AG04450 (cell line): ENCODE results near the gene ANKRD53. TPM values are rescaled to one million over a fixed set of nuclear protein-coding genes. Genes with fewer than 3 reads are reported as not detected.

ENCODE experiments used
- CTCF ChIA-PET: fragments of 300-600, 350-600 bp; formaldehyde crosslinking; extraction: SDS; loops from one replicate; lab custom pipeline; 2022; ENCODE audit warnings: antibody characterized with exemption, inconsistent platforms; lab: Charles Lee
- POLR2A ChIA-PET: fragments of 350-600 bp; formaldehyde crosslinking; extraction: SDS; loops from one replicate; lab custom pipeline; 2021; ENCODE audit warnings: antibody characterized with exemption, inconsistent platforms; lab: Yijun Ruan, JAX
- DNase-seq: peaks from one replicate; pipeline ENCODE4 v3.0.0-alpha.2; 2011; ENCODE audit warnings: low read depth, low spot score
- H3K27ac ChIP-seq: one replicate; pipeline ENCODE4 v1.5.1; 2012; ENCODE audit warnings: low read depth, low read length, control low read depth
- H3K27me3 ChIP-seq: one replicate; pipeline ENCODE4 v1.6.0; 2012; ENCODE audit warnings: low read length; ENCODE audit not compliant: control insufficient read depth, insufficient read depth
- H3K4me3 ChIP-seq: 2 replicates; pipeline ENCODE4 v1.5.1; 2011; ENCODE audit warnings: mild to moderate bottlenecking, low read depth, low read length, control low read depth
- H3K9me3 ChIP-seq: 2 replicates; pipeline ENCODE4 v1.5.1; 2012; ENCODE audit warnings: low read length; ENCODE audit not compliant: control insufficient read depth, insufficient read depth
- polyA plus RNA-seq: library from polyadenylated mRNA; depleted of rRNA; stranded (reverse); fragments of >200 nt; gene quantifications from 2 replicates; pipeline ENCODE4 v1.2.3, GENCODE V29; 2011
- TF ChIP-seq, protein P1 (sequence below): IDR thresholded peaks from 2 replicates; pipeline ENCODE4 v1.5.1; 2011; ENCODE audit warnings: low read depth, low read length, control low read depth, inconsistent platforms

Gene ANKRD53
- polyA plus RNA-seq, 1 experiment: 0.72 TPM

DNA sequence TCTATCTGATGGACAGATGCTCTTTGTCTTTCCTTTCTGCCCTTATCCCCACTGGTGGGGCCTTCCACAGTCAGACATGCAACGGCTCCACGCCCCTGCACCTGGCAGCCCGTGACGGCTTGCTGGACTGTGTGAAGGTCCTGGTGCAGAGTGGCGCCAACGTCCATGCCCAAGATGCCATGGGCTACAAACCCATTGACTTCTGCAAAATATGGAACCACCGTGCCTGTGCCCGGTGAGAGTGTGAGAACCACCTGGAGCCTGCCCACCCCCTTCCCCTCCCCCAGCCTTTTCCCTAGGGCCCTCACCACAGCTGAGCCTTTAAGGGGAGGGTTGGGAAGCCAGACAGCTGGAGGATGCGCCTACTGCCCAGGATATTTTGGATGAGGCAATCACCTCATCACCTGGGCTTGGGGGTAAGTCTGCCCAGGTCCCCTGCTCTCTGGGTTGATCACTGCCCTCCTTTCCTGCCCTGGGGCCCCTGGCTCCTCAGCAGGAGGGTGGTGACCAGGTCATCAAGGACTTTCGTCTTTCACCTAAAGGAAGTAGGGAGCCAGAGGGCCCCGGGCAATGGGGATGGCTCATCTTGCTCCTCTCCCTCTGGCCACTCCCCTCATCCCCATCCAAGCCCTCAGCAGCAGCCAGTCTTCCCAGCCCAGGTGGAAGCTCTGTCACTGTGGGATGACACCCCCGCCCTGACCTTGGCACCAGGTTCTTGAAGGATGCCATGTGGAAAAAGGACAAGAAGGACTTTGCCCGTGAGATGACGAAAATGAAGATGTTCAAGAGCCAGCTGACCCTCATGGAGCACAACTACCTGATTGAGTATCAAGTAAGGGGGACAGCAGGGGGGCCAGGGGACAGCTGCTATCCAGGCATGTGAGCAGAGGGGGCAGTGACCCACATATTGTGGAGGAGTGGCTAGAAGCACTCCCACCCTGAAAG lies 3.7 kb downstream of the ANKRD53 start:
- POLR2A ChIA-PET: no interaction called here
- no peak overlapping the region for H3K4me3 ChIP-seq
- H3K27me3 ChIP-seq: no peaks in the 10 kb centered on the region
- no peak overlapping the region for H3K27ac ChIP-seq
- TF ChIP-seq, protein P1, sequence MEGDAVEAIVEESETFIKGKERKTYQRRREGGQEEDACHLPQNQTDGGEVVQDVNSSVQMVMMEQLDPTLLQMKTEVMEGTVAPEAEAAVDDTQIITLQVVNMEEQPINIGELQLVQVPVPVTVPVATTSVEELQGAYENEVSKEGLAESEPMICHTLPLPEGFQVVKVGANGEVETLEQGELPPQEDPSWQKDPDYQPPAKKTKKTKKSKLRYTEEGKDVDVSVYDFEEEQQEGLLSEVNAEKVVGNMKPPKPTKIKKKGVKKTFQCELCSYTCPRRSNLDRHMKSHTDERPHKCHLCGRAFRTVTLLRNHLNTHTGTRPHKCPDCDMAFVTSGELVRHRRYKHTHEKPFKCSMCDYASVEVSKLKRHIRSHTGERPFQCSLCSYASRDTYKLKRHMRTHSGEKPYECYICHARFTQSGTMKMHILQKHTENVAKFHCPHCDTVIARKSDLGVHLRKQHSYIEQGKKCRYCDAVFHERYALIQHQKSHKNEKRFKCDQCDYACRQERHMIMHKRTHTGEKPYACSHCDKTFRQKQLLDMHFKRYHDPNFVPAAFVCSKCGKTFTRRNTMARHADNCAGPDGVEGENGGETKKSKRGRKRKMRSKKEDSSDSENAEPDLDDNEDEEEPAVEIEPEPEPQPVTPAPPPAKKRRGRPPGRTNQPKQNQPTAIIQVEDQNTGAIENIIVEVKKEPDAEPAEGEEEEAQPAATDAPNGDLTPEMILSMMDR: no peak
- CTCF ChIA-PET: interaction anchor here (1.2 to 1.6 kb wide), 3 partner anchors 17 to 34 kb away, joined by 3 to 4 read pairs (median 4); no protein-coding TSS in a partner anchor
- DNase-seq: no peak
- no peaks in the 10 kb centered on the region for H3K9me3 ChIP-seq

DNA sequence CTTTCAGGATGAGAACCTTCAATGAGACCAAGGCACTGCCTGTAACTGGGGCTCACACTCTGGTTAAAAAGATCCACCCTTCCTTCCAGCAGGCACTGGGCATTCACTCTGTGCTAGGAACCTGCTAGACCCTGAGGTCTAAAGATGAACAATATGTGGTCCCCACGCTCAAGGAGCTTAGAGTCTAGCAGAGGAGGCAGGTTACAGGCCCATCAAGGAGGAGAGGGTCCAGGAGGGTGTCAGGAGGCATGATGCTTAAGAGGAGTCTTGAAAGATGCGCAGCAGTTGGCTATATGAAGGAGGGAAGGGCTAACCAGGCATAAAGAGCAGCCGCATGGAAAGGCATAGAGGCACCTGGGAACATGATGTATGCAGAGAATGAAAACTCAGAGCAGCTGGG lies 4.5 kb downstream of the ANKRD53 start:
- no peak for DNase-seq
- H3K9me3 ChIP-seq: no peaks in the 10 kb centered on the region
- ChIA-PET POLR2A (interaction anchor here (0.6 kb wide), 1 partner anchor 17 kb away, joined by 11 read pairs; no protein-coding TSS in a partner anchor), CTCF (interaction anchor here (1.2 to 1.4 kb wide), 2 partner anchors 17 to 35 kb away, joined by 3 to 4 read pairs; no protein-coding TSS in a partner anchor)
- H3K27ac ChIP-seq: no peak overlapping the region
- no peaks in the 10 kb centered on the region for H3K27me3 ChIP-seq
- no peak overlapping the region for H3K4me3 ChIP-seq
- TF ChIP-seq, protein P1: no peak

DNA sequence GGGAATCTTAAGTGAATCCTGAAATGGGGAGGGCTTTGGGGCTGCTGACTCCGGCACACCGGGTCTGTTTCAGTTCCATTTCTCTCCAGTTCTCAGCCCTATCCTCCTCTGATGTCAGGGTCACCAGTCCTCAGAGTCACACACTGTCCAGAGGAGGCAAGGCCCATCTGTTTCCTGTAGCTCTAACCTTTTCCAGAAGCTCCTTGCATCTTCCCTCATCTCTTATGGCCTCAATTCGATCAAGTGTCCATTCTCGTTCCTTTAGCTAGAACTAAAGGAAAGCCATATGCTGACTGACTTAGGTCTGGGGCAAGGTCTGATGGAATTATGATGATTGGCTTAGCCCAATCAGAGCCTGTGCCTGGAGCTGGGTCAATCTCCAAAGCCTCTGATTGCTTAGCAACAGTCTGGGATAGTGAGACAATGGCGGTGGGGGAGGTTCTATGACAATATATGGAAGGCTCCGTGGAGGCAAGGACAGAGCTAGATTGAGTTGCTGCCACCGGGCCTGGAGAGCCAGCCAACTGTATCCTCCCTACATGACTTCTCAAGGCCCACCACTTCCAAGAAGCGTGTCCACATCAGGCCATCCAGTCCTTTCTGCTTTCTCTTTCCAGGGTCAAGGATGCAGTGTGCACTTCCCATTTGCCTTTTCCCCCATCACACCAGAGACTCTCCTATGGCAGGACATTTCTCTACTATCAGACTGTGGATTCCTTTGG lies 5.2 kb downstream of the ANKRD53 start:
- Histone ChIP-seq H3K27ac (no peak overlapping the region), H3K4me3 (no peak overlapping the region), H3K9me3 (no peaks in the 10 kb centered on the region), H3K27me3 (no peaks in the 10 kb centered on the region)
- DNase-seq: no peak
- ChIA-PET CTCF (interaction anchor here (1.0 to 3.1 kb wide), 6 partner anchors 11 to 128 kb away, joined by 3 to 19 read pairs (median 4); partner anchors contain the start of gene NAGK), POLR2A (interaction anchor here (0.6 to 1.6 kb wide), 2 partner anchors 10 to 18 kb away, joined by 3 to 11 read pairs; partner anchors contain the start of gene TEX261)
- TF ChIP-seq, protein P1: no peak

DNA sequence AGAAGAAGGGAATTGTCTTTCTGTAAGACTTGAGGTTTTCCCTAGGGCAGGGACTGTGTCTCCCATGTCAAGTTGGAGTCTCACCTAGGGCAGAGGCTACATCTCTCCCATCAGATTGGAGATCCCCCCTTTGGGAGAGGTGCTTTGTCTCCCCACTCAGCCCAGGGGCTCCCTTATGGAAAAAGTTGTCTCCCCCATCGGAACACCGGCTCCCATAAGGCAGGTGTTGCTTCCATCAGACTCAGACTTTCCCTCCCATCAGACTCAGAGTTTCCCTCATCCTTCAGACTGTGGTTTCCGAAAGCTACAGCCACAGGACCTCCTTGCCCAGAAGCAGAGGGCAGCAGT lies 5.8 kb downstream of the ANKRD53 start:
- ChIA-PET CTCF (interaction anchor here (0.6 to 3.1 kb wide), 9 partner anchors 10 to 142 kb away, joined by 3 to 19 read pairs (median 4); partner anchors contain the start of gene NAGK), POLR2A (interaction anchor here (1.6 kb wide), 1 partner anchor 10 kb away, joined by 3 read pairs; the partner anchor contains the start of gene TEX261)
- Histone ChIP-seq H3K27me3 (no peaks in the 10 kb centered on the region), H3K4me3 (no peak overlapping the region), H3K27ac (no peak overlapping the region), H3K9me3 (no peaks in the 10 kb centered on the region)
- TF ChIP-seq, protein P1: no peak
- no peak for DNase-seq
